T-helper 17 cell (primary cell): Measurements from ENCODE around the gene HNRNPUL1. TPM values are rescaled to one million over a fixed set of nuclear protein-coding genes. Genes with fewer than 3 reads are reported as not detected.

ENCODE experiments used
- ATAC-seq: fragments of 150-1000 bp; cut with Tn5 transposase; 2 replicates; pipeline ENCODE4 v1.10.0; 2021; ENCODE audit warnings: mild to moderate bottlenecking, moderate library complexity
- DNase-seq, 3 donors: peaks; one replicate each; pipeline versions ENCODE4 v3.0.0 to v3.0.0-alpha.2; 2020 to 2021
- H3K9me3 ChIP-seq: one replicate; pipeline ENCODE4 v1.7.0; 2013; ENCODE audit warnings: low read length, mild to moderate bottlenecking; ENCODE audit not compliant: control insufficient read depth, poor library complexity, severe bottlenecking
- H3K27ac Mint-ChIP-seq: one replicate; pipeline ENCODE4 v1.8.0; 2022; ENCODE audit warnings: mild to moderate bottlenecking, moderate library complexity, mixed read lengths
- H3K27me3 Mint-ChIP-seq: one replicate; pipeline ENCODE4 v1.8.0; 2022; ENCODE audit warnings: mixed read lengths
- H3K36me3 Mint-ChIP-seq: one replicate; pipeline ENCODE4 v1.8.0; 2022; ENCODE audit warnings: low read depth, mixed read lengths
- H3K4me1 Mint-ChIP-seq: one replicate; pipeline ENCODE4 v1.8.0; 2022; ENCODE audit warnings: mild to moderate bottlenecking, mixed read lengths
- H3K4me3 Mint-ChIP-seq: one replicate; pipeline ENCODE4 v1.8.0; 2022; ENCODE audit warnings: mild to moderate bottlenecking, moderate library complexity, mixed read lengths
- total RNA-seq, 4 donors: library from RNA in 2 of 4; stranded (reverse) in 2 of 4; gene quantifications; one replicate each; pipeline ENCODE4 v1.2.3 and lab custom pipeline; 2022 to 2026

HNRNPUL1 gene
- total RNA-seq, 2 donors from 2014 or later = 316 to 329 TPM

DNA sequence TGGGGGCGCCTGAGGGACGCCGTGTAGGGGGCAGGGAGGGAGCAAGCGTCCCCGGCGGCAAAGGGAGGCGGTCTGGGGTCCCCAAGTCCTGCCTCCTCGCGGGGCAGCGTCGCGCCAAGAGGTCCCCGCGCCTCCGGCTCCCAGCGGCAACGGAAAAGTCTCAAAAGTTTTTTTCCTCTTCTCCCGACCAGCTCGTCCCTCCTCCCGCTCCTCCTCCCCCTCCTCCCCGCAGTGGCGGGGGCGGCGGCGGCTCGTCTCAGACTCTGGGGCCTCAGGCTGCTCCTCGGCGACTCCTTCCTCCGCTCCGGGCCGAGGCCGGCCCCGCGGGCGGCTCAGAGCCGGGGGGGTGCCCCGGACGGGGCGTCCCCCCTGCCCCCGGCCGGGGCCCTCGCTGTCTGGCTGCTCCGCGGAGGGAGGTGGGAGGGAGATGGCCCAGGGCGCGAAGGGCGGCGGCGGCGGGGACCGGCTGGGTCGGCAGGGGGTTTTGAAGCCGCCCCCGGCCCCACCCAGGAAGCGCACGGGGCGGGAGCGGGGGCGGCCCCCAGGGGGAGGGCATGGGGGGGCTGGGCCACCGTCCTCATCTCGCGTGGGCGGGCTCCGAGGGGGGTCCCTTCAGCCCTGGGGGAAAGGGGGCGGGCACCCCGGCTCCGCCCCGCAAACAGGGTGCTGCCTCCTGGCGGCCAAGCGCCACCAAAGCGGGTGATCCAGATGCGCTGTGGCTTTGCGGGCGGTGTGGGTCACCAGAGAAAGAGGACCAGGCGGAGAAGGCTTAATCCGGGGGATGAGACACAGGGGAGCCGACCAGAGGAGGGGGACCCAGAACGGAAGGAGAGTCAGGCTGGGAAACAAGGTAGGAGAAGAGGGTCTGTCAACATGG is 89.5 kb downstream of the HNRNPUL1 start, which contains the start of gene TGFB1:
TSS of gene TGFB1 (minus strand) at position 457 of the 877 bp plus-strand sequence. CDS start 878 bp downstream, outside the sequence.
- peak; percentile 93 to 97 (median 96) for DNase-seq
- H3K27ac Mint-ChIP-seq = peak within 1 kb of the TSS; percentile 99
- H3K4me3 Mint-ChIP-seq = peak within 1 kb of the TSS; percentile 99
- no peaks in the 10 kb centered on the region for H3K9me3 ChIP-seq
- peaks cover 63% of the 10 kb centered on the region for H3K4me1 Mint-ChIP-seq
- no peaks in the 10 kb centered on the region for H3K27me3 Mint-ChIP-seq
- ATAC-seq = peak; percentile 69
- H3K36me3 Mint-ChIP-seq = peaks cover 12% of the 10 kb centered on the region

DNA sequence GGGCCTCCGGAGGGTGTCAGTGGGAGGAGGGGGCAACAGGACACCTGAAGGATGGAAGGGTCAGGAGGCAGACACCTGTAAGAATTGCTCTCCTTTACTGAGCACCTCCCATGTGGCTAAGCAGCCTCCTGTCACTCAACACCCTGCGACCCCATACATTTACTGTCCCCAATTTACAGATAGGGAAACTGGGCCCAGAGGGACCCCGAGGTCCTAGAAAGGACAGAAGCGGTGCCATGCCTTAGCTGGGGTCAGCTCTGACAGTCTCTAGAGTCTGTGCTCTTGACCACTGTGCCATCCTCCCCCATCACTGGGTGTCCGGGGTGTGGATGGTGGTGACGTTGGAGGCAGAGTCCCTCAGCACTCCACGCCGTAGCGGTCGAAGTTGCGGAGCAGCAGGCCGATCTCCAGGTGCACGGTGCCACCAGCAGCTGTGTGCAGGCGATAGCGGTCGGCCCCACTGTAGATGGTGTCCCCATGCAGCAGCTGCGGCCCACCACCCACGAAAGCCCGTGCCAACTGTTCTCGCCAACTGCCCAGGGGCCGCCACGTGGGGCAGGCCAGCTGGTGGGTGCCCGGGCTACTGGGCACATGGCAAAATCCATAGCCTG is 90.3 kb downstream of the HNRNPUL1 start:
- H3K9me3 ChIP-seq = no peaks in the 10 kb centered on the region
- Mint-ChIP-seq H3K4me1 (peaks cover 57% of the 10 kb centered on the region), H3K27ac (peak overlapping the region; percentile 99), H3K4me3 (peak overlapping the region; percentile 99), H3K36me3 (peaks cover 10% of the 10 kb centered on the region), H3K27me3 (no peaks in the 10 kb centered on the region)
- no peak for ATAC-seq
- no peak for DNase-seq

DNA sequence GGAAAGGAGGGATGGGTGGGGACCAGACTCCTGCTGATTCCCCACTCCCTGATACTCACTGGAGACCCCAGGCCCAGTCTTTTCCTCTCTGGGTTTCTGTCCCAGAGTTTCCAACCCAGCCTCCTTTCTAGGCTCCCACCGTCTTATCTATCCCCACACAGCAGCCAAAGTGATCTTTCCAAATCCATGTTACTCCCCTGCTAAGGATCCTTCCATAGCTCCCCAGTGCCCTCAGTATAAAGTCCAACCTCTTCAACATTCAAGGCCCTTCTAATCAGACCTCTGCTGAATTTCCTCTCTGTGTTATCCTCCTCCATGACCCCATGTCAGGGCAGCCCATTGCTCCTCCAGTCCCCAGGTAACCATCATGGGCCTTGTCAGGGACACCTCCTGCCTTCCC is 90.9 kb downstream of the HNRNPUL1 start:
- Mint-ChIP-seq H3K27ac (peak overlapping the region; percentile 95), H3K36me3 (peaks cover 10% of the 10 kb centered on the region), H3K4me1 (peaks cover 55% of the 10 kb centered on the region), H3K27me3 (no peaks in the 10 kb centered on the region), H3K4me3 (peak overlapping the region; percentile 86)
- ATAC-seq = no peak
- DNase-seq = no peak
- H3K9me3 ChIP-seq = no peaks in the 10 kb centered on the region

DNA sequence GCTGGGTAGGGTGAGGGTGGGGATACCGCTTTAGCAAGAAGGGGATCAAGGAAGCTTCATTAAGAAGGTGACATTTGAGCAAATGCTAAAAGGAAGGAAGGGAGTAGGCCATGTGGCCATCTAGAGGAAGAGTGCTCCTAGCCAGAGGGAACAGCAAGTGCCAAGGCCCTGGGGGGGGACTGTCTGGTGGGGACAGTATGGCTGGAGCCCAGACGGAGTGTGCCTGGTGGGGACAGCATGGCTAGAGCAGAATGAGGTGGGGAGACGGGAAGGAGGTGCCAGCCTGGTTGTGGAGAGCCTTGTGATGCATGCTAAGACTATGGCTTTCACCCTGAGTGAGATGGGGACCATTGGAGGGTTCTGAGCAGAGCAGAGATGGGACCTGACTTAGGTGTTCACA is 91.6 kb downstream of the HNRNPUL1 start:
- H3K27me3 Mint-ChIP-seq = no peaks in the 10 kb centered on the region
- peaks cover 8% of the 10 kb centered on the region for H3K36me3 Mint-ChIP-seq
- DNase-seq (no peak), ATAC-seq (no peak)
- peak overlapping the region; percentile 95 for H3K27ac Mint-ChIP-seq
- peak overlapping the region; percentile 86 for H3K4me3 Mint-ChIP-seq
- no peaks in the 10 kb centered on the region for H3K9me3 ChIP-seq
- peaks cover 56% of the 10 kb centered on the region for H3K4me1 Mint-ChIP-seq

DNA sequence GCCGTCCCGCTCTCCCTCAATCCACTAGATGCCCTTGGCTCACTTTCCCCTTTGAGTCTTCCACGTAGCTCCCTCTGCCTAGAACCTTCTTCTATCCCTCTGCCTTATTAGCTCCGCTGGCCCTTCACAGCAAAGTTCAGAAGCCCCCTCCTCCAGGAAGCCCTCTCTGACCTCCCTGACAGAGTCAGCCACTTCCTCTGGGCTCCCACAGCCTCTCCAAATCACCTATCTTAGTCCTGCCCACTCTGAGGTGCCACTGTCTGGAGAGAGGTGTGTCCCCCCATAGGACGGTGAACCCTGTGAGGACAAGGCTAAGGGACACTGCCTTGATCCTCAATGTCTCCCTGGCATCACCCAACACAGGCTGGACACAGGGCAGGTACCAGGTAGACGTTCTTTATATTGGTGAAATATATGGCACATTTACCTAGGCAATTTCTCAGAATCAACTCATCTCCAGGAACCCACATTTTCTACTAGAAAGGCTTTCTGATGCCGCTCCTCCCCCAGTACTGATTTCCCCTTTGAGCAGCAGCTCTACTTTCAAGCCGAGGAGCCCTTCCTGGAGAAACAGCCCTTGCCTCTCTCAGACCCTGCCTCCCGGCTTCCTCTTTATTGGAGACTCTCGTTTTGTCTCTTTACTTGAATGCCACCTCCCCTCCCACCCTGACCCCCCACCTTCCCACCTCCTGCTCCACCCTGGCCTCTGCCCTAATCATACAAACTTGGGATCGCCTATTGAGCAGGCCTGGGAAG is 93.0 kb downstream of the HNRNPUL1 start:
- Mint-ChIP-seq H3K4me3 (peak overlapping the region; percentile 86), H3K36me3 (peaks cover 2% of the 10 kb centered on the region), H3K27me3 (no peaks in the 10 kb centered on the region), H3K27ac (peak overlapping the region; percentile 95), H3K4me1 (peaks cover 50% of the 10 kb centered on the region)
- DNase-seq (no peak), ATAC-seq (no peak)
- no peaks in the 10 kb centered on the region for H3K9me3 ChIP-seq

Other genes starting within 250 kb of the HNRNPUL1 start
- not detected for gene CYP2A13, start 175.9 kb upstream of the HNRNPUL1 start, total RNA-seq
- under 1 TPM; 0.25 to 0.37 TPM for gene CYP2F1, start 149.9 kb upstream of the HNRNPUL1 start, total RNA-seq
- gene CYP2S1, start 71.2 kb upstream of the HNRNPUL1 start, total RNA-seq = 1 to 10 TPM in 1 of 2 donors, under 1 TPM in 1; 0.75 to 1.1 TPM
- under 1 TPM; 0.22 to 0.44 TPM for gene AXL, start 45.1 kb upstream of the HNRNPUL1 start, total RNA-seq
- gene CCDC97, start 45.8 kb downstream of the HNRNPUL1 start, total RNA-seq = 10 to 100 TPM; 34.7 to 35.4 TPM
- 100 to 1,000 TPM; 408 to 431 TPM for gene TGFB1, start 89.5 kb downstream of the HNRNPUL1 start, total RNA-seq
- gene B9D2, start 99.8 kb downstream of the HNRNPUL1 start, total RNA-seq = 10 to 100 TPM; 37.1 to 41.4 TPM
- gene TMEM91, start 112.2 kb downstream of the HNRNPUL1 start, total RNA-seq = 10 to 100 TPM in 1 of 2 donors, 1 to 10 TPM in 1; 6.9 to 35.0 TPM
- 10 to 100 TPM; 12.0 to 13.0 TPM for gene EXOSC5, start 133.0 kb downstream of the HNRNPUL1 start, total RNA-seq
- 10 to 100 TPM; 13.2 to 14.7 TPM for gene BCKDHA, start 133.4 kb downstream of the HNRNPUL1 start, total RNA-seq
- 1 to 10 TPM; 3.4 to 4.8 TPM for gene B3GNT8, start 163.0 kb downstream of the HNRNPUL1 start, total RNA-seq
- 10 to 100 TPM; 24.1 to 27.9 TPM for gene DMAC2, start 175.5 kb downstream of the HNRNPUL1 start, total RNA-seq
- gene ERICH4, start 178.8 kb downstream of the HNRNPUL1 start, total RNA-seq = not detected